GM19035 (cell line): Measurements from ENCODE around the gene GPHA2.

ENCODE experiments used
- ATAC-seq: cut with Tn5 transposase; IDR thresholded peaks from one replicate; pipeline ENCODE4 v1.9.1; 2021; ENCODE audit not compliant: unreplicated experiment

Gene GPHA2

GRCh38 chr11:64911689-64912088 lies 24.0 kb downstream of the GPHA2 start:
- no peak for ATAC-seq

DNA sequence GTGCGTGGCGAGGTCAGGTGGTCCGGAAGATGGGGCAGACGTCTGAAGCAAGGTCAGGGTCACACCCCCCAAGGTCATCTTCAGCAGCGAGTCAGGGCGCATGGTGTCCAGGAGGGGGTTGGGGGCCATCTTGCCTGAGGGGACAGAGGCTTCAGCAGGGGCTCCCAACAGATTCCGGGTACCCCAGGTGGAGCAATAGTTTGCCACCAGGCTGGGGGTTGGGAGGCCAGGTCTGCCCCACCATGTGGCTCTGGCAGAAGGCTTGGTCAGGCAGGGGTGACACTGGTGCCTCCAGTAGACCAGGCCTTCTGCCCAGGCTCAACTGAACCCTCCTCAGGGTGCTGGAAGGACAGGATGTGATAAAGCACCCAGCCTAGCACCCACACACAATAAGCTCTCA lies 24.6 kb downstream of the GPHA2 start:
- no peak for ATAC-seq

- ATAC-seq = no peak
Observed at GRCh38 chr11:64910451-64911093, 25.1 kb downstream of the GPHA2 start.

- no peak for ATAC-seq
Observed at GRCh38 chr11:64909653-64910343, 25.9 kb downstream of the GPHA2 start.

DNA sequence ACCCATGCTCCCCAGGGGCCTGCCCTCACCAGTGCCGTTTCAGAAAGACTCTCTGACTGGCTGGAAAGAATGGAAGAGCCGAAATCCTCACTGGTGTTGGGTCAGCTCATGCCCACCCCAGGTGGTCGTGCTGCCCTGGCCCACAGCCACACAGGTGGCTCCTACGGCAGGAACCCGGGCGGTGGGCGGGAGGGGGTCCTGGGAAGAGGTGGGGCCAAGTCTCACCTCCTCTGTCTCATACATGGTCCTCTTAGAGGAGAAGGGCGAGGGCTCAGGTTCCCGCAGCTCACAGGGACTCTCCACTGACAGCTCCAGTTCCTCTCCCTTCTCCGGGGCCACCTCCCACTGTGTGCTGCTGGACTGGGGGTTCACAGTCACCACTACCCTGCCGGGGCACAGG lies 26.9 kb downstream of the GPHA2 start:
- ATAC-seq = no peak

DNA sequence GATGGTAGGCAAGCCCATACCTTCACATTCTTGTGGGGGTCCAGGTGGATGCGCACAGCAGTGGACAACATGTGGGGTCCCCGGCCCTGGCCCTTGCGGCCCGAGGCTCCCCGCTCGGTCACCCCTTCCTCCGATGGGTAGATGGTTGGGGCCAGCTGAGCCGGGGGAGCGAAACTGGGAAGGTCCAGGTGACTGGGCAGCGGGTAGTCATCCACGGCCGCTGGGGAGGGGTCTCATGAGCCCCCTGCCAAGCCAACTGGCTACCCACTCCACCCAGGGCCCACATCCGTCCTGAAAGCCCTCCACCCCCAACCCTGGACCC lies 29.4 kb downstream of the GPHA2 start:
- no peak for ATAC-seq

- no peak for ATAC-seq
Observed at GRCh38 chr11:64905516-64906313, 30.0 kb downstream of the GPHA2 start.

GRCh38 chr11:64903291-64903833 lies 32.3 kb downstream of the GPHA2 start:
- no peak for ATAC-seq

DNA sequence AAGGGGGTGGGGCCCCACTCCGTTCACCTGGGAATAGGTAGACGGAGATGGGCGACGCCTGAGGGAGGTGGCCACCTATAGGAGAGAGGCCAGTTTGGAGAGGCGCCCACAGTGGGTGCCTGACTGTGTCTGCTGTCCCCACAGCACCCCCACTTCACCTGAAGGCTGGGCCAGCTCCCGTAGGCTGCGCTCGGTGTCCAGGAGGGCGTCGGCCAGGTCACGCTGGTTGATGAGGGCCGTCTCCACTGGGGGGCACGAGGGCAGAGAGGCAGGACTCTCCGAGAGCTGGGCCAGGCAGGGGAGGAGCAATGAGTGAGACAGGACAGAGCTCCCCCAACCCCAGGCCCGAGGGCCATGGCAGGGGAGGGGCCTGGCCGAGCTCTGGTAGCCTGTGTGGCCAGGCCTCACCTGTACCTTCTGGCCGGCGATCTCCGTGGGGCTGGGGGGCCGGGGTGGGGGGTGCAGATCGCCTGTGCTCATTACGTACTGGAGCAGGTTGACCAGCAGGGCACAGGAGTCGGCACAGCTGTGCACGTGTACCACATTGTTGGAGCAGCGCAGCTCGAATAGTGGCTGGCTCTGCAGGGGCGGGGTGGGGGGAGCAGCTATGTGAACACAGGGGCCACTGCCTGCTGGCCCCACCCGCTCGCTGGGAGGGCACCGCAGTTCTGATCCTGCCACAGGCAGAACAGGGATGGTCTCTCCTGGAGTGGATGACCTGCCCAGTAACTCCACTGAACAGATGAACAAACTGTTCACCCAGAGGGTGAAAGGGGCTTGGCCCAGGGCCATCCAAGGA lies 33.4 kb downstream of the GPHA2 start:
- ATAC-seq = no peak

- no peak for ATAC-seq
Observed at GRCh38 chr11:64900774-64901173, 34.9 kb downstream of the GPHA2 start.

DNA sequence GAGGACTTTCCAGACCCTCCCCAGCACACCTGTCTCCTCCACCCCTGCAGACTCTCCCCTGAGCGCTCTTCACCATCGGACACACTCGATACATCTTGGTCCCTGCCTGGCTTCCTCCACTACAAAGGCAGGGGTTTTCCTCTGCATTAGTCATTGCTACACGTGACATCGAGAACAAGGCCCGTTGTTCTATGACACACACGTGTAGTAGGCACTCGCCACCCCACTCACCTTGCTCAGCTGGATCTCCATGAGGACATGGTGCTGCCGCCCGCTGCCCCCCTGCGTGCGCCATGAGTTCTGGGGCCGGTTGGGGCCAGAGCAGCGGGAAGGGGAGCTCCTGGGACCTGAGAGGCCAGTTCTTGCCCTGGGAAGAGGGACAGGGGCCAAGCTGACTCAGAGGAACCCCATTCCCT lies 35.4 kb downstream of the GPHA2 start:
- ATAC-seq = no peak

- no peak for ATAC-seq
Observed at GRCh38 chr11:64898541-64898940, 37.2 kb downstream of the GPHA2 start.

GRCh38 chr11:64898076-64898445 lies 37.6 kb downstream of the GPHA2 start:
- ATAC-seq = no peak

GRCh38 chr11:64897381-64898075 lies 38.2 kb downstream of the GPHA2 start:
- ATAC-seq = no peak

- no peak for ATAC-seq
Observed at GRCh38 chr11:64896448-64897022, 39.2 kb downstream of the GPHA2 start.

- ATAC-seq = no peak
Observed at GRCh38 chr11:64894812-64895452, 40.8 kb downstream of the GPHA2 start.

GRCh38 chr11:64894070-64894811 lies 41.5 kb downstream of the GPHA2 start:
- ATAC-seq = no peak

- no peak for ATAC-seq
Observed at GRCh38 chr11:64893194-64894069, 42.3 kb downstream of the GPHA2 start.
